Activated CD8-positive, alpha-beta memory T cell treated with anti-CD3 and anti-CD28 coated beads, Interleukin-2, amount 50 U/mL, for 4 hours (primary cell): ENCODE data around the gene STK38.
"Not testable (repeated sequence)": the region's sequence is repeated elsewhere in the genome, so short reads cannot be mapped to it uniquely, and the experiment has no call there.

Source experiments
- DNase-seq: peaks from one replicate; pipeline ENCODE4 v3.0.0-alpha.2; 2020

The STK38 gene

DNA sequence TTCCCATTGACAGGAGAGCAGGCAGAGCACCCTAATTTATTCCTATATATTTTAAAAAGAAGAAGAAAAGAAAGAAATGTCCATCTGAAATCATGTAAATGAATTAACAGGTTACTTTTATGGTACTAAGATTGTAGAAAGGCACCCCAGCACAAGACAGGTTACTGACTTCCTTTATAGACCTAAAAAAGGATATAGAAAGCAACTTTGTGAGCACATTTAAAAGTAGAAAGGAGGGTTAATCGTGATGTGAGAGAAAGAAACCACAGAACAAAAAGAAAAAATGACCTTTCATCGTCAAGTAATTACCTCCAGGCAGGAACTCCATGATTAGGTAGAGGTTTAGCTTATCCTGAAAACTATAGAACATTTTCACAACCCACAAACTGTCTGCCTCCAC is 29.9 kb downstream of the STK38 start:
- DNase-seq, result no peak

DNA sequence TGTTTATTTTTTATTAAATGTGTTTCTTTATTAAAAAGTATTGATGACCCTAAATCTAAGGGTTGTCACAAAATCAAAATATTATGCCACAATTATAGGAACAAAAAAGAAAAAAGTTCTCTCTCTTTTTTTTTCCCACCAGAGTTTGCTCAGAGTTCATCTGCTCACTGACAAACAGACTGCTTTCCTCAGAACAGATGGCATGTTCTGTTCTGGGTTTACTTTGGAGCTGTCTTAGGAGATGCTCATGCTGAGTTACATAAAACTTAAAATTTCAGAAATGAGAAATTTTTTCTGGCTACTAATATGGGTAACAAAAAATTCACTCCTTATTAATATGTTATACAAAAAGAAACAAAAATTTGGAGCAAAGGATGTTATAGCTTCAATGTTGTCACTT is 30.3 kb downstream of the STK38 start:
- no peak for DNase-seq

DNA sequence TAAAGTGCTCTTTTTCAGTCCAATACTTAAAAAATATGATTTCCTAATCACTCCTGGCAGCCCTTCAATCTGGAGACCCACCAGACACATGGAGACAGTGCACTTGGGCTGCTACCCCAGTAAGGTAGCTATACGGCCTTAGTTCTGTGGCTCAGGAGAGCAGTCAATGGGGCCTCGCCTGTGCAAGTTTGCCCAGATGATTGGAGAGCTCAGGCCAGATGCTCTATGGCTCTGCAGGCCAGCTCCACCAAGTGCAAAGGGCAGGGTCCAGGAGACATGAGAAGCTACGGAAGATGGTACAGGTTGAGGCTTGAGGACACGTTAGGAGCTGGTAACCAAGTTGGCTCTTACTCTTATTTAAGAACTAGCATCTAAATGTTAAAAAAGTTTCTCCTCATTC is 30.7 kb downstream of the STK38 start:
- DNase-seq, result no peak

DNA sequence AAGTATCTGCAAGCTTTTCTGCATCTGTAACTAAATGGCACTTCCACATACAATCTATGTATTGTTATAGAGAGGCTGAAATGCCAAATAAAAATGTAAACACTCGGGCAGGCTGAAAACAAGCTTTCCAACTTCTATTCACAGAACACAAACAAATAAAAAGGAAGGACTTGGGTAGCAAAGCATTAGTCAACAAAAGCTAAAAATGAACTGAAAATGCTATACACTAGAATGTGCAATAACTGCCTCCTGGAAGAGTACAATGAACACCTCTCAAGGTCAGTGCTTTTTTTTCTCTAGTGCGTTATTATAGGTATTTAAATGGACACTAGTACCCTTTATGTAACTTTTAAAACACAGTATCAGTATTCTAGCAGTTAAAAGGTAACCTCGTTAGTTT is 31.4 kb downstream of the STK38 start:
- DNase-seq, result no peak

DNA sequence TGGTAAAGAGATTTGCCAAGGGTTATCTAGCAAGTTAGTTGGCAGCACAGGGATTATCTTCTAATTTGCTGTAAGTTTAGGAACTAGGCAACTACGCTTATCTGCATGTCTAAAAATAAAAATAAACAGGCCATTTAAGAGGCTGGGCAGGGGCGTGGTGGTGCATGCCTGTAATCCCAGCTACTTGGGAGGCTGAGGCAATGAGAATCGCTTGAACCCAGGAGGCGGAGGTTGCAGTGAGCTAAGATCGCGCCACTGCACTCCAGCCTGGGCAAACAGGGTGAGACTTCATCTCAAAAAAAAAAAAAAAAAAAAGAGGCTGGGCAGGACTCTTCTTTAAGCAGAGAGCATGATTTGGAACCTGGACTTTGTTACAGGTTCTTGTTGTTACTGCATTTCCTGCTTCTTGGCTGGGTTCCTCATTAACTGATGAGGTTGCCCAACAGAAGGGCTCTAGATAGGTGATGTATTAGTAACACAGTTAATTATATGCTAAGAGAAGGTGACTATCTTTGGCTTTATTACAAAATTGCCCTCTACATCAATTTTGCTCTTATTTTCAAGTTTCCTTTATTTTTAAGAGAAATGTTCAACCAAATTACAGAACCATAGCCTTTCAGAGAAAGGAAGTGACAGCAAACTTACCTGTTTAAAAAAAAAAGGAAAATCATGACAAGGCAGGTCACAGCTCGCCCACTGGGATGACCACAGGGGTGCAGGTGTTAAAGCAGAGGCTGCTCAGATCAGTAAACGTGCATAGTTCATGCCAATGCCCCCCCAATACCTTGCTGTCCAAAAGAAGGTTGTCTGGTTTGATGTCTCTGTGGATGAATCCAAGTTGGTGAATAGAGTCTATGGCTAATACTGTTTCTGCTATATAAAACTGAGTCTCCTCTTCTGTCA is 32.5 kb downstream of the STK38 start:
- no peak for DNase-seq

DNA sequence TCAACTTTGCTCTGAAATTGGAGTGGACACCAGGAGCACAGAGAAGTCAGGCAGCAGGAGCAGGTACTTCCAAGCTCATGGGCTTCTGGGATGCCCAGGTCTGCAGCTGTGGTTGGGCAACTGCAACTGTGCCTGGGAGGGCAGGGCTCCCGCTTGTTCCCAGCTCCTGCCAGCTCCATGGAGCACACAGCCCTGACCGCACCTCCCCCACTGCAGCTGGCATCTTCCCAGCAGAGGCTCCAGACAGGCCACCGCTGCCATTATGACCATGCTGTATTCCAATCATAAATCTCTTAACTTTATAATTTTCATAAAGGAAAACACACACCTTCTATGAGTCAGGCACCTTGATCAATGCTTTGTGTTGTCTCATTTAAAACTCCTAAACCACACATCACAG is 36.9 kb downstream of the STK38 start:
- DNase-seq, result no peak

DNA sequence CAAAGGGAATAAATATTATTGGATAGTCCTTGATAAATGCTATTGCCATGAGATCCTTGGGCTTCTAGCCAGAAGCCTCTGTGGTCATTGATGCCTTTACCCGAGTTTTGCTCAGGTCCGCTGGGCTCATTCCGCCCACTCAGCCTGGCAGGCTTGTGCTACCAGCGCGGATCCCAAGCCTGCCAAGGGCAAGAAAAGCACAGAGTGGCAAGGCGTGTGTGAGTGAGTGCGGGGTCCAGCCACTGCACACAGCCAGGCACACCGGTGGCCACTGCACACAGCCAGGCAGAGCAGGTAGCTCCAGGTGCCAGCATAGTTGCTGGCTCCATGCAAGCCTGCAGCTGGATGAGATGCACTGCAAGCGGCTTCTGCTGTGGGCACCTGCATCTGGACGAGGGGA is 38.7 kb downstream of the STK38 start:
- no peak for DNase-seq

DNA sequence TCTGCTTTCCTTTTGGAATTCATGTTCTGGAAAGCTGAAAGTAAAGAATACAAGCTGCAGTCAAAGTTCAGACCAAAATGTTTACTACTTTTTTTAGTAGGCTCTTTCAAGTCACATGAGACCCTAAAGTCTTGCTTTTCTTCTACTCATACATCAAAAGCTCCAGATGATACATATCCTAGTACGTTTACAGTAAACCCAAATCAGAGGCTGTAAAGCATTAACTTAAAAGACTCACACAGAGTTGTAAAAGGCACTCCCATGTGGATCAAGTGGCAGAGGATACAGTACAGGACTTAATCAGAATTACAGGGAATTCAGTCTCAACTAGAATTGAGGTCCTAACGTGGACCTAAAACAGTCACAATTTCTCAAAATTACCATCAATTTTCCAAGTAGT is 40.7 kb downstream of the STK38 start:
- DNase-seq, result no peak

DNA sequence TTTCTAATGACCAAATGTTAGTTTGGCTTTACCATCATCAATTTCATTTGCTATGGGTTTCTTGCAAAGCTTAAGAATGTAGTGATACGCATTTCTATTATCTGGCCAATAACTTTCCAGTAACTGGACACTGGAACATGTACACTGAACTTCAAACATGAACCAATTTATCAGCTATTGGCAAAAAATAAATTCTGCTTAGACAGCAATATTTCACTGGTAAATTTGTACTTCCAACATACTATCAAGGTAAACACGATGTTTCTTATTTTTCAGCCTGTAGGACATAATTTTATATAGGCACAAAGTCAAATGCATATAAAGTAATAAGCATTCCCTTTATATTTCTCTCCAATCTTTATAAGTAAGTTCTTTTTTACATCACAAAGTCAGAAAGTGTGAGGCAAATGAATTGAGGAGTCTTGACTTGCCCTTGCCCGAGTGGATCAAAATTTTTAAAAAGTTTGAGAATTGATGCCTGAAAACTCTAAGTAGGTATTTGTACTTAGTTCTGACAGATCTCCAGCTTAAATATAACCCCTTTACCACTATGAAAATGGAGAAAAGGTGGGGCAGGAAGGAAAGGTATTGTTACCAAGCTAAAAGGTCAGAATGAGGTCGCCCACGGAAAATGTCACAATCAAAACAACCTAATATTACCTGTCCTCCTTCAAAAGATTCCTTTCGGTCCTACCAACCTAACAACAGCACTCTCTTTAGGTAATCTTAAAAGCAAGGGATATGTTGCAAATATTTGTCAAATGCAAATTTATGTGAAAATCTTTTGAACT is 41.3 kb downstream of the STK38 start:
- DNase-seq, result no peak

DNA sequence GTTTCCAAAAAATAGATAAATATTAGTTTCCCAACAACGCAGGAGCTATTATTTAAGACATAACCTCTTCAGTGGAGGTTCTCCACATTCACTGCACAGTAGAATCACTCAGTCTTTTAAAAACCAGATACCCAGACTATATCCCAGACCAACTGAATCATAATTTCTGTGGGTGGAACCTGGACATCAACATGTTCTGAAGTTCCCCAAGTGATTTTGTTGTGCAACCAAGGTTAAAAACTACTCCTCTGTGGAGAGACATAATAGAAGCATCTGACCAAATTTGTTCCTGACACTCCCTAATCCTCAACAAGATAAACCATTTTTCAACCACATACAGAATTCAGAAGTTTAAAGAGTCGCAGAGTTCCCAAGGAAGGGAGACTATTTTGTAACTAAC is 42.3 kb downstream of the STK38 start:
- no peak for DNase-seq

DNA sequence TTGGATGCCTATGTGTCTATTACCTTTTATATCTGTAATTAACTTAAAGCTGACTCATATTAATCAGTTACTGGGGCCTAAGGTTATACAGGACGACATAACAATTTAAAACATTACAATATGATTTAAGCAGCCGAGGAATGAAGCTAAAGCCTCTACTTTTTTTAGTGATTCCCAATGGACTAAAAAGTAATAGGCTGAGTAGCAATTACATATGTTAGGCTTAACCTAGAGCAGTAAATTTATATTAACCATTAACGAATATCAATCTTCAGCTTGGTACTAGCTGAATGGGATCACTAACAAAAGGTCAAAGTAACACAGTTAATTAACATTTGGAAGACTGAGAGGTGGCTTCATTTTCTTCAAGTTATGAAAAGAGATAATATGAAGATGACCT is 43.1 kb downstream of the STK38 start:
- DNase-seq, result no peak

DNA sequence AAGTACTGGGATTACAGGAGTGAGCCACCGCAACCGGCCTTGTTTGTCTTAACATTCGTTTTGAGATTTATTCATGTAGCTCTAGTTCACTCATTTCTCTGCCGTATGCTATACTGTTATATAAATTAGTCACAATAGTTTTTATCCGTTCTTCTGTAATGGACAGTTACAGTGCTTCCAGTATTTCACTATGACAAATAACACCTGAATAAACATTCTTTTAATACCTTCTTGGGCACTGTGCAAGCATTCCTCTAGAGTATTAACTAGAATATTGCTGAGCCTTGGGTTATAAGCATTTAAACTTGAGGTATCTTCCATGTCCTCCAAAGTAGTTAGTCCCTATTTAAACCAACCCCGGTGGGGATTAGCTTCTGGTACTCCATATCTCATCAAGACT is 45.6 kb downstream of the STK38 start:
- no peak for DNase-seq

DNA sequence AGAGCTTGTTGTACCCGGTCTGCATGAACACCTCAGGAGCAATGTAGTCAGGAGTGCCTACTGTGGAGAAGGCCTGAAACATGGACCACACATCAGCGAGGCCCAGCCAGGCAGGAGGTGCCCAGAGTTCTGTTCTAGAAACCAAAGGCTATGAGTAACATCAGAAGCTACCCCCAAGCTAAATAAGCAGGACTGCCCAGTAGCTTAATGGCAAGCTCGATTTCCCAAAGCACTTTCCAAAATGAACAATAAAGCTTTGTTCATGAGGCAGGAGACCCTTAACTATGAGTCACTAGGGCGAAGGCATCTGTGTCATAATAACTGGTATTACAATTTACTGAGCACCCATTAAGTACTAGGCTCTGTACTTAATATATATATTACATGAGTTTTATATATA is 47.4 kb downstream of the STK38 start:
- no peak for DNase-seq

DNA sequence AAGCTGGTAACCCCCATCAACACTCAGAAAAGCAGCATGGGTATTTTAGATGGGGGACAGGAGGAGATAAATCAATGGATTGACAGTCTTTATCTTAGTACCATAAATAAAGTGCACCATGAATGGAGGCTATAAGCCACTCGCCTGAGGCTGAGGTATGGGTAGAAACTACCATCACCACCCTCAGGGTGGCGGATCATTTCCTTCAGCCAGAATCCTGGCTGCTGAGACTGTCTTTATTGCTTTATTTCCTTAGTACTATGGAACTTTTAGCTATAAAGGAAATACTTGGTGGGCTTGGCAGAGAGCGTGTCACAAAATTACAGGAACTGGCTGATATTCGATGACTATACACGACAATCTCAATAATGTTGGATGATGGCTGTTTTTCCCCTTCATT is 52.2 kb downstream of the STK38 start:
- DNase-seq, result no peak

DNA sequence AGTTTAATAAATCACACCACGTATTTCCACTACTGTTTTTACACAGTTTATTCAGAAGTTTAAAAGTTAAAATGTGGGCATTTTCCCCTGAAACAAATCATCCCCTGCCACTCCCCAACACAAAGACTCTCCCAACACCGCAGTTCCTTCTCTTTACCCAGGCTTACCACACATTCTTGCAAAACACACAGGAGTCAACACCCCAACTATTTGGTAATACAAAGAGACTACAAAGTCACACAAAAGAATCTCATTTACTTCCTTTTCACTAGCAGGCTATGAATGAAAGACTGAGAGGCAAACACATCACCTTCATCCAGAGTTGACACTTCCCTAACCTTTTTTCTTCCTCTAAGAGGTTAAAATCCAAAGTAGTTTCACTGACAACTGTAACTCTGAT is 53.4 kb downstream of the STK38 start:
- DNase-seq, result no peak

DNA sequence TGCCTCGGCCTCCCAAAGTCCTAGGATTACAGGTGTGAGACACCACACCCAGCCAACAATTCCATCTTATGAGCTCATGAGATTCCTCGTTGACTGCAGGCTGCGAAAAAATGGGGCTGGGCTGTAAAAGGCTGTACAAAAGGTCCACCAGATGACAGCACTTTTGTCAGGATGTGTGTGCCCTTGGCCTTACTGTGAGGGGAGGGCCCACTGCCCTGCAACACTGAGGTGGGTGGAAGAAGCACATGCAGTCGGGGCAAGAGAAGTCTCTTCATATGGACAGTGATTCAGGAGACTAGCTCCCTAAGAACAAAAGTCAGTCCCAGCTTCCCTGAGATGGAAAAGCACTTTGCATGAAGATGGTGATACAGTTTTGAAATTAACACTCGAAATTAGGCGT is 54.0 kb downstream of the STK38 start:
- no peak for DNase-seq

DNA sequence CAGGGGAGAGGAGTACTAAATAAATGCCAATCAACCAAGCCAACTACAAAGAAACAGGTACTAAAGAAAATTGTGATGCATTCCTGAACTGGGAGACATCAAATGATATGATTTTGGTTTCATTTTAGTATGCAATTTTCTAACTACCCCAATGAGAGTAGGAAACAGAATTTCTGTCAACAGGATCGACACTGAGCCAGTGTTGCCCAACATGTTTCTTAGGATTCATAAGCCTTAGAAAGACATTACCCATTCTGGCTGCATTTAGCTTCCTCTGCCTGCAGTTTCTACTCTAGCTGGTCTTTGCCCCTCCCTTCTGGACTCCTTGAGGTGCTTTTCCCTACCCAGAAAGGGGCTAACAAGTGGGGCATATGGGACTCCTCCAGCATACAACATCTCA is 54.7 kb downstream of the STK38 start:
- DNase-seq, result no peak

DNA sequence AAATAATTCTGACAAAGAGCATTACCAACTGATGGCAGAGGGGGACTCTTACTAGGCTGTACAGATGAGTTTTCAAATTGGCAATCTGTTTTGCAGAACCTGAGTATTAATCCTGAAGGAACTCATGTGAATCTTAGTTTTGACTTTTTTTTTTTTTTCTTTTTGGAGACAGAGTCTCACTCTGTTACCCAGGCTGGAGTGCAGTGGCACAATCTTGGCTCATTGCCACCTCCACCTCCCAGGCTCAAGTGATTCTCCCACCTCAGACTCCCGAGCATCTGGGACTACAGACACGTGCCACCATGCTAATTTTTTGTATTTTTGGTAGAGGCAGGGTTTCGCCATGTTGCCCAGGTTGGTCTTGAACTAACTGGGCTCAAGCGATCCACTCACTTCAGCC is 55.2 kb downstream of the STK38 start:
- no peak for DNase-seq

DNA sequence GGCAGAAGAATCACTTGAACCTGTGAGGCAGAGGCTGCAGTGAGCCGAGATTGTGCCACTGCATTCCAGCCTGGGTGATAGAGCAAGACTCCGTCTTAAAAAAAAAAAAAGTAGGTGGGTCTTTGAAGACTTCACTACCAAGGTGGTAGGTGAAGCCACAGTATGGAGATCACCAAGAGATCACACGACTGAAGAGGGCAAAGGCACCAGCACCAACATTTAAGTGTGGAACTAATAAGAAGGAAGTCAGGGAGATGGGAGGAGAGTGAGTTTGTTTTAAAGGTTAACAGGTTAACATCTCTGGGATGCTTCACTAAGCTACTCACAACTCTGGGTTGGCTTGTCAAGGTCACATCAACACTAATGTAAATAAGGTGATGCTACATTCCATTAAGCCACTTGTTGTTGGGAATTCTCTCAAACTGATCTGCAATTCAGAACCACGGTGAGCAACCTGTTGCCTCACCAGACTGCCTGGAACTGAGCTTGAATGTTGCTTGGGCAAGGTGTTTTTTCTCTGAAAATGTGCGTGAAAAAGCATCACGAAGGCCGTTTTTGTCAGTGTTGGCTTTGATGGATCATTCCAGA is 55.8 kb downstream of the STK38 start:
- no peak for DNase-seq

DNA sequence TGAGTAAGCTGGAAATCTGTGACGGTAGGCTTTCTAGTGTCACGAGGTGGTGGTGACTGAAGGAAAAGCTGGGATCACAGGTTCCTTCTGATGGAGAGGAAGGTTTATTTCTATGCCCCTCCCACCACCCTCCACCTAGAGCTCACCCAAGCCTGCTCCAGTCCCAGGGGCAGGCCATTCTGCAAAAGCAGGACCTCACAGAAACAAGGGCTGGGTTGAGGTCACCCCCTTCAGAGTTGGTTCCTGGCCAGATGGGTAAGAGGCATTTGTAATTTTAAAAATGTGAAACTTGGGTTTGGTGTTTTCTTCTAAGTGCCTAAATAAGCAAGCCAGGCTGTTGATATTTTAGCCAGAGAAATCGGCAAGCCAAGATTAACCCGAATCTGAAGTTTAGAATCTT is 57.9 kb downstream of the STK38 start:
- no peak for DNase-seq

DNA sequence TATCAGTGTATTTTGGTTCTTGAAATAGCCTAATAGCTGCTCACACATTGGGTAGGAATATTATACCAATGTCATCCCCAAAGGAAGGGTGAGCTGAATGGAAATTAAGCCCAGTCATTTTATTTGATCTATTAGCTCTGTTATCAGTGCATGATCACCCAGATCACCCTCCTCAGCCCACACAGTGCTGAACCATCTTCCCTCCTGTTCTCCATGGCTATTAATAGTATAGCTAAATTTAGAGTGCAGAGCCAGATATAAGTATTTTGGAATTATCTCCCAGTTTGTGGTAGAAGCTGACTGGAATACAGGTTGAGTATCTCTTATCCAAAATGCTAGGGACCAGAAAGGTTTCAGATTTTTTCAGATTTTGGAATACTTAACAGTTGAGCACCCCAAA is 59.1 kb downstream of the STK38 start:
- no peak for DNase-seq

DNA sequence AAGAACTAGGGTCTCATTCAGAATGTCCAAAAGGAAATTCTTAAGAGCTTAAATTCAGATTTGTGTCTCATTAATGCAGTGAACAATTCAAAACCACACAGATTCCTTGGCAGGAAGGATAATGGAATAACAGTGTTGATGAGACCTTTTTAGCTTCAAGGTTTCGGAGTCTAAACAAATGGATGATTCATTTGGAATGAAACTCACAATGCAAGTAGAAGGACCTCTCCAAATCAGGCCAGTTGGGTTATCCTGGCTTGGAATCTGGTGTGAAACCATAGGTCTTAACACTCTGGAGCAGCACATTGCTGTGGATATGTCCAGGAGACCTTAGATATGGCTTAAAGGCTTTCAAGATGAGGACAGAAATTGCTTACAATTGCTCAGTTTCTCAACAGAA is 59.6 kb downstream of the STK38 start:
- DNase-seq, result no peak

DNA sequence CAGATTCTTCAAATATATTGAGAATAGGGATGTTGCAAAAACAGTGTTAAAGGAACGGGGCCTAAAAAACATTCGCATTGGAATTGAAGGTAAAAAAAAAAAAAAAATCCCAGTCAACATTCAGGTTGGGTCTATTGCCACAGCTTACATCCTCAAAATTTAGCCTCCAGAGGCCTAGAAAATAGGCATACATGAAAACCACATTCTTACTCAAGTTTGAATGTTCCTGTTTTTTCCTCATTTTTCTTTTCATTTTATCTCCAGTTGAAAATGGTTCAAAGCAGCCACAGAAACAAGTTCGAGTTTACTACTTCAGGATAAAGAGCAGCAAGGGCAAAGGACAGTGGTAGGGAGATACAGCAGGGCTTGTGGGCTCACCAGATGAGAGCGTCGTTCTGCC is 62.5 kb downstream of the STK38 start:
- DNase-seq, result no peak

DNA sequence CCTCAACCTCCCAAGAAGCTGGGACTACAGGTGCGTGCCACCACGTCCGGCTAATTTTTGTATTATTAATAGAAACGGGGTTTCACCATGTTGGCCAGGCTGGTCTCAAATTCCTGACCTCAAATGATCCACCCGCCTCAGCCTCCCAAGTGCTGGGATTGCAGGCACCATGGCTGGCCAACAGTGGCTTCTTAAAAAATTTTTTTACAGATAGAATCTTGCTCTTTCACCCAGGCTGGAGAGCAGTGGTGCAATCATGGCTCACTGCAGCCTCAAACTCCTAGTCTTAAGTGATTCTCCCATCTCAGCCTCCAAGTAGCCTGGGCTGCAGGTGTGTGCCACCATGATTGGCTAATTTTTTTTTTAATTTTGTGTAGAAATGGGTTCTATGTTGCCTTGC is 64.0 kb downstream of the STK38 start:
- DNase-seq, result not testable (repeated sequence)
